Neuronal stem cell (in vitro differentiated cells): ENCODE results near the gene PTPRC.

Source experiments
- DNase-seq: peaks from one replicate; pipeline ENCODE4 v3.0.0-alpha.2; 2013; ENCODE audit warnings: low spot score
- H2AFZ ChIP-seq: one replicate; pipeline ENCODE4 v1.6.1; 2013; ENCODE audit warnings: mild to moderate bottlenecking, low read length, inconsistent platforms
- H2AK5ac ChIP-seq: 2 replicates; pipeline ENCODE4 v1.6.1; 2013; ENCODE audit warnings: low read depth, mild to moderate bottlenecking, inconsistent platforms, low read length, moderate library complexity, mixed read lengths
- H2BK120ac ChIP-seq: 2 replicates; pipeline ENCODE4 v1.6.1; 2013; ENCODE audit warnings: low read depth, mild to moderate bottlenecking, inconsistent platforms, low read length, moderate library complexity, mixed read lengths
- H2BK12ac ChIP-seq: one replicate; pipeline ENCODE4 v1.6.1; 2013; ENCODE audit warnings: low read length, inconsistent platforms
- H2BK15ac ChIP-seq: 2 replicates; pipeline ENCODE4 v1.6.1; 2013; ENCODE audit warnings: mild to moderate bottlenecking, low read length, inconsistent platforms, mixed read lengths
- H2BK5ac ChIP-seq: one replicate; pipeline ENCODE4 v1.6.1; 2013; ENCODE audit warnings: inconsistent platforms, mild to moderate bottlenecking, low read length, moderate library complexity
- H3K14ac ChIP-seq: one replicate; pipeline ENCODE4 v1.6.1; 2013; ENCODE audit warnings: low read length, inconsistent platforms
- H3K18ac ChIP-seq: 2 replicates; pipeline ENCODE4 v1.6.1; 2013; ENCODE audit warnings: low read length, inconsistent platforms
- H3K23ac ChIP-seq: 2 replicates; pipeline ENCODE4 v1.6.1; 2013; ENCODE audit warnings: low read depth, mild to moderate bottlenecking, mixed read lengths, low read length, inconsistent platforms; ENCODE audit not compliant: poor library complexity
- H3K27ac ChIP-seq: replicated peaks from 3 replicates; pipeline ENCODE4 v1.5.1; 2013; ENCODE audit warnings: low read length, inconsistent platforms
- H3K27me3 ChIP-seq, 3 experiments: 2 replicates each; pipeline ENCODE4 v1.6.1; 2013; ENCODE audit warnings: low read length in 3 of 3, mild to moderate bottlenecking in 2 of 3, inconsistent platforms in 1 of 3, low read depth in 1 of 3, mixed read lengths in 1 of 3, moderate library complexity in 1 of 3; ENCODE audit not compliant: control insufficient read depth in 3 of 3, insufficient read depth in 3 of 3
- H3K36me3 ChIP-seq, 2 donors: replicated peaks in 1 of 2; 2 replicates each; pipeline ENCODE4 v1.6.1; 2013; ENCODE audit warnings: low read length in 2 of 2; ENCODE audit not compliant: control insufficient read depth in 2 of 2, insufficient read depth in 2 of 2
- H3K4ac ChIP-seq: 2 replicates; pipeline ENCODE4 v1.6.1; 2013; ENCODE audit warnings: inconsistent platforms, mild to moderate bottlenecking, low read length, moderate library complexity
- H3K4me1 ChIP-seq, 2 donors: 1 replicate in 1 of 2; 2 replicates in 1 of 2; pipeline ENCODE4 v1.6.1; 2013; ENCODE audit warnings: low read length in 2 of 2, low read depth in 1 of 2; ENCODE audit not compliant: control insufficient read depth in 2 of 2, insufficient read depth in 1 of 2
- H3K4me2 ChIP-seq: one replicate; pipeline ENCODE4 v1.6.1; 2013; ENCODE audit warnings: mild to moderate bottlenecking, low read length, inconsistent platforms; ENCODE audit not compliant: insufficient read depth, poor library complexity, severe bottlenecking
- H3K4me3 ChIP-seq, 2 donors: 2 replicates each; pipeline ENCODE4 v1.5.1; 2013; ENCODE audit warnings: low read length in 2 of 2, mild to moderate bottlenecking in 2 of 2, inconsistent platforms in 1 of 2, moderate library complexity in 1 of 2
- H3K79me1 ChIP-seq: one replicate; pipeline ENCODE4 v1.6.1; 2013; ENCODE audit warnings: low read depth, mild to moderate bottlenecking, inconsistent platforms, low read length, moderate library complexity
- H3K9ac ChIP-seq: one replicate; pipeline ENCODE4 v1.6.1; 2013; ENCODE audit warnings: mild to moderate bottlenecking, low read depth, low read length, inconsistent platforms; ENCODE audit not compliant: poor library complexity
- H3K9me3 ChIP-seq, 2 donors: replicated peaks in 1 of 2; 2 replicates each; pipeline versions ENCODE3 to v1.6.1; 2013; ENCODE audit warnings: low read length in 2 of 2, mild to moderate bottlenecking in 2 of 2, inconsistent platforms in 1 of 2, low read depth in 1 of 2, mixed read lengths in 1 of 2, moderate library complexity in 1 of 2; ENCODE audit not compliant: control insufficient read depth in 2 of 2, insufficient read depth in 1 of 2
- H4K8ac ChIP-seq: one replicate; pipeline ENCODE4 v1.6.1; 2013; ENCODE audit warnings: low read depth, mild to moderate bottlenecking, inconsistent platforms, low read length, moderate library complexity
- H4K91ac ChIP-seq: one replicate; pipeline ENCODE4 v1.6.1; 2013; ENCODE audit warnings: low read length, low read depth, mild to moderate bottlenecking, inconsistent platforms; ENCODE audit not compliant: poor library complexity
- WGBS, 2 donors: extraction: QIAGEN DNeasy Blood & Tissue Kit; methylation state at CpG; one replicate each; pipeline ENCODE4 v1.1.7; 2013; ENCODE audit warnings: missing lambda C conversion rate in 2 of 2, mixed read lengths in 1 of 2; ENCODE audit not compliant: insufficient read length in 2 of 2, insufficient replicate concordance in 1 of 2; ENCODE audit errors: extremely low coverage in 2 of 2; 5-methylcytosine and 5-hydroxymethylcytosine counted together

PTPRC gene

GRCh38 chr1:198628067-198628455, 10.8 kb upstream of the PTPRC start:
- no peak overlapping the region for H3K14ac ChIP-seq
- H3K27ac ChIP-seq = no peak overlapping the region
- H3K36me3 ChIP-seq = no peaks in the 10 kb centered on the region
- no peaks in the 10 kb centered on the region for H3K4me1 ChIP-seq
- H3K4me3 ChIP-seq = no peak overlapping the region
- no peak overlapping the region for H2AK5ac ChIP-seq
- H3K79me1 ChIP-seq = no peaks in the 10 kb centered on the region
- no peak overlapping the region for H3K9ac ChIP-seq
- DNase-seq = no peak
- no peak overlapping the region for H4K8ac ChIP-seq
- H3K23ac ChIP-seq = no peak overlapping the region
- H2BK15ac ChIP-seq = no peak overlapping the region
- no peaks in the 10 kb centered on the region for H3K9me3 ChIP-seq
- H2BK120ac ChIP-seq = no peak overlapping the region
- H4K91ac ChIP-seq = no peak overlapping the region
- H3K4me2 ChIP-seq = no peak overlapping the region
- H3K4ac ChIP-seq = no peak overlapping the region
- H2BK5ac ChIP-seq = no peak overlapping the region
- H3K27me3 ChIP-seq = no peaks in the 10 kb centered on the region
- H2BK12ac ChIP-seq = no peak overlapping the region
- H2AFZ ChIP-seq = no peak overlapping the region
- H3K18ac ChIP-seq = no peak overlapping the region

- Histone ChIP-seq H3K36me3 (no peaks in the 10 kb centered on the region), H3K27me3 (no peaks in the 10 kb centered on the region), H2BK15ac (no peak overlapping the region), H3K4ac (no peak overlapping the region), H3K9ac (no peak overlapping the region), H3K27ac (no peak overlapping the region), H3K4me3 (no peak overlapping the region), H3K23ac (no peak overlapping the region), H3K18ac (no peak overlapping the region), H3K4me1 (peaks cover 0 to 1% of the 10 kb centered on the region in 2 donors), H3K14ac (no peak overlapping the region), H3K79me1 (no peaks in the 10 kb centered on the region), H3K9me3 (no peaks in the 10 kb centered on the region), H2BK12ac (no peak overlapping the region), H4K91ac (no peak overlapping the region), H4K8ac (no peak overlapping the region), H2AK5ac (no peak overlapping the region), H2BK5ac (no peak overlapping the region), H2BK120ac (no peak overlapping the region), H2AFZ (no peak overlapping the region), H3K4me2 (no peak overlapping the region)
- DNase-seq = no peak
Observed at GRCh38 chr1:198629610-198630009, 9.2 kb upstream of the PTPRC start.

GRCh38 chr1:198630863-198631262, 8.0 kb upstream of the PTPRC start:
- Histone ChIP-seq H2BK120ac (no peak overlapping the region), H3K9me3 (no peaks in the 10 kb centered on the region), H3K18ac (no peak overlapping the region), H2BK12ac (no peak overlapping the region), H2AFZ (no peak overlapping the region), H3K4ac (no peak overlapping the region), H3K23ac (no peak overlapping the region), H3K4me3 (no peak overlapping the region), H4K8ac (no peak overlapping the region), H3K79me1 (no peaks in the 10 kb centered on the region), H2BK15ac (no peak overlapping the region), H3K9ac (no peak overlapping the region), H3K27ac (no peak overlapping the region), H3K36me3 (no peaks in the 10 kb centered on the region), H3K4me2 (no peak overlapping the region), H4K91ac (no peak overlapping the region), H2BK5ac (no peak overlapping the region), H3K14ac (no peak overlapping the region), H2AK5ac (no peak overlapping the region), H3K4me1 (peaks cover 0 to 1% of the 10 kb centered on the region in 2 donors), H3K27me3 (no peaks in the 10 kb centered on the region)
- WGBS, 2 donors = no CpG with 5 or more reads among the region's 1 CpG
- no peak for DNase-seq

GRCh38 chr1:198631292-198631691, 7.5 kb upstream of the PTPRC start:
- Histone ChIP-seq H3K4me3 (no peak overlapping the region), H4K91ac (no peak overlapping the region), H3K23ac (no peak overlapping the region), H2BK120ac (no peak overlapping the region), H2BK12ac (no peak overlapping the region), H3K18ac (no peak overlapping the region), H3K9me3 (no peaks in the 10 kb centered on the region), H2AK5ac (no peak overlapping the region), H3K27me3 (no peaks in the 10 kb centered on the region), H3K4ac (no peak overlapping the region), H3K9ac (no peak overlapping the region), H3K4me2 (no peak overlapping the region), H3K14ac (no peak overlapping the region), H3K27ac (no peak overlapping the region), H3K4me1 (peaks cover 0 to 1% of the 10 kb centered on the region in 2 donors), H3K36me3 (no peaks in the 10 kb centered on the region), H2AFZ (no peak overlapping the region), H3K79me1 (no peaks in the 10 kb centered on the region), H2BK15ac (no peak overlapping the region), H2BK5ac (no peak overlapping the region), H4K8ac (no peak overlapping the region)
- DNase-seq = no peak
- WGBS, 2 donors = no CpG with 5 or more reads among the region's 1 CpG
